ENCODE data around the gene CNIH3.
A peak's percentile ranks its signal among the peaks of the same experiment; 100 is the strongest.

The CNIH3 gene

GRCh38 chr1:224784265-224785039 lies 168.3 kb downstream of the CNIH3 start:
- DNase-seq (ENCODE audit: low read depth), result peak; percentile 62
- no peak overlapping the region for H3K4me3 ChIP-seq (ENCODE audit: low read depth, low read length)
- no peak for TF ChIP-seq POLR2A (IDR thresholded peaks at IDR 0.05; ENCODE audit: extremely low read depth, insufficient read length)
- TF ChIP-seq CTCF (IDR thresholded peaks at IDR 0.05; ENCODE audit: low read depth, low read length), result no peak
- TF ChIP-seq MYC (IDR thresholded peaks at IDR 0.05; ENCODE audit: low read depth, low read length), result no peak
- TF ChIP-seq, protein P1, sequence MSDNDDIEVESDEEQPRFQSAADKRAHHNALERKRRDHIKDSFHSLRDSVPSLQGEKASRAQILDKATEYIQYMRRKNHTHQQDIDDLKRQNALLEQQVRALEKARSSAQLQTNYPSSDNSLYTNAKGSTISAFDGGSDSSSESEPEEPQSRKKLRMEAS (IDR thresholded peaks at IDR 0.05; ENCODE audit: low read depth, low read length), result no peak

- H3K4me3 ChIP-seq (ENCODE audit: low read depth, low read length), result no peak overlapping the region
- peak; percentile 31 for DNase-seq (ENCODE audit: low read depth)
- TF ChIP-seq, protein P1 (IDR thresholded peaks at IDR 0.05; ENCODE audit: low read depth, low read length), result no peak
- TF ChIP-seq MYC (IDR thresholded peaks at IDR 0.05; ENCODE audit: low read depth, low read length) (no peak), POLR2A (IDR thresholded peaks at IDR 0.05; ENCODE audit: extremely low read depth, insufficient read length) (no peak), CTCF (IDR thresholded peaks at IDR 0.05; ENCODE audit: low read depth, low read length) (no peak)
These were observed 168.9 kb downstream of the CNIH3 start for GRCh38 chr1:224785040-224785328.

DNA sequence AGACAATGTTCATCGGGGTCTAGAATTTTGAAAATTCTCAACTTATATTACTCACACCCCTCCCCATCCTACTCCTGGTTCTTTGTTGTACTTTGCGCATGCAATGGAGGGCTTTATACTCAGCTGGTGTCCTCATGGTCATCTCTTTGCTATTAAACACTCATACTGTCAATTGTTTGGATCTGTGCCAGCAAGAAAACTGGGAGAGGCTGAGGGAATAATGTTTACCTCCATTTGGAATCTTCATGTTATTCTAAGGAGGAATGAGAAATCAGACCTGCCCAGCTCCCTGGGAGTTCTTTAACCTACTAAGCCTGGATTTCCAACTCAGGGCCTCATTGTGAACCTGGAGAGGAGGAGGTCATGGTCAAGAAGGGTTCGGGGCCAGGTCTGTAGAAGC lies 169.5 kb downstream of the CNIH3 start:
- H3K4me3 ChIP-seq (ENCODE audit: low read depth, low read length), result no peak overlapping the region
- no peak for DNase-seq (ENCODE audit: low read depth)
- TF ChIP-seq CTCF (IDR thresholded peaks at IDR 0.05; ENCODE audit: low read depth, low read length), result no peak
- TF ChIP-seq, protein P1 (IDR thresholded peaks at IDR 0.05; ENCODE audit: low read depth, low read length), result no peak

GRCh38 chr1:224786533-224787250 lies 170.6 kb downstream of the CNIH3 start:
- DNase-seq (ENCODE audit: low read depth), result peak; percentile 18
- TF ChIP-seq, protein P1 (IDR thresholded peaks at IDR 0.05; ENCODE audit: low read depth, low read length), result no peak
- no peak for TF ChIP-seq MYC (IDR thresholded peaks at IDR 0.05; ENCODE audit: low read depth, low read length)
- TF ChIP-seq CTCF (IDR thresholded peaks at IDR 0.05; ENCODE audit: low read depth, low read length), result no peak
- no peak overlapping the region for H3K4me3 ChIP-seq (ENCODE audit: low read depth, low read length)

DNA sequence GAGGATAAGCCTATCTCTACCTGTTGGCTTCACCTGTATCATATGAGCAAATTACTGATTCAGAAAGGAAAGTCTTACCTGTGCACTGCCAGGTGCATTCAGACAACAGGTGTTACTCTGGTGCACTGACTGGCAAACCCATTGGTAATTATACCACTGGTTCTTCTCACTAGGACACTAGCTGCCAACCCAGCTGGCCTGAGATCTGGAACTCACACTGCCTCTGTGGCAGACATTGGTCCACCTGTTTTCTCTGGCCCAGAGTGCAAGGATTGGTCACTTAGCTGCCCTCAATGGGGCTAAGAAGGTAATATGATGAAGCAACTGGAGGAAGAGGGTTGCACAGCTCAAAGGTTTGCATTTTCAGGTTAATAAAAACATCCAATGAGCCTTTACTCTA lies 173.2 kb downstream of the CNIH3 start:
- no peak overlapping the region for H3K4me3 ChIP-seq (ENCODE audit: low read depth, low read length)
- DNase-seq (ENCODE audit: low read depth), result no peak
- no peak for TF ChIP-seq MYC (IDR thresholded peaks at IDR 0.05; ENCODE audit: low read depth, low read length)
- TF ChIP-seq, protein P1 (IDR thresholded peaks at IDR 0.05; ENCODE audit: low read depth, low read length), result no peak
- TF ChIP-seq CTCF (IDR thresholded peaks at IDR 0.05; ENCODE audit: low read depth, low read length), result no peak
- no peak for TF ChIP-seq POLR2A (IDR thresholded peaks at IDR 0.05; ENCODE audit: extremely low read depth, insufficient read length)
